Measurements from ENCODE around the gene SEPTIN1.

DNA sequence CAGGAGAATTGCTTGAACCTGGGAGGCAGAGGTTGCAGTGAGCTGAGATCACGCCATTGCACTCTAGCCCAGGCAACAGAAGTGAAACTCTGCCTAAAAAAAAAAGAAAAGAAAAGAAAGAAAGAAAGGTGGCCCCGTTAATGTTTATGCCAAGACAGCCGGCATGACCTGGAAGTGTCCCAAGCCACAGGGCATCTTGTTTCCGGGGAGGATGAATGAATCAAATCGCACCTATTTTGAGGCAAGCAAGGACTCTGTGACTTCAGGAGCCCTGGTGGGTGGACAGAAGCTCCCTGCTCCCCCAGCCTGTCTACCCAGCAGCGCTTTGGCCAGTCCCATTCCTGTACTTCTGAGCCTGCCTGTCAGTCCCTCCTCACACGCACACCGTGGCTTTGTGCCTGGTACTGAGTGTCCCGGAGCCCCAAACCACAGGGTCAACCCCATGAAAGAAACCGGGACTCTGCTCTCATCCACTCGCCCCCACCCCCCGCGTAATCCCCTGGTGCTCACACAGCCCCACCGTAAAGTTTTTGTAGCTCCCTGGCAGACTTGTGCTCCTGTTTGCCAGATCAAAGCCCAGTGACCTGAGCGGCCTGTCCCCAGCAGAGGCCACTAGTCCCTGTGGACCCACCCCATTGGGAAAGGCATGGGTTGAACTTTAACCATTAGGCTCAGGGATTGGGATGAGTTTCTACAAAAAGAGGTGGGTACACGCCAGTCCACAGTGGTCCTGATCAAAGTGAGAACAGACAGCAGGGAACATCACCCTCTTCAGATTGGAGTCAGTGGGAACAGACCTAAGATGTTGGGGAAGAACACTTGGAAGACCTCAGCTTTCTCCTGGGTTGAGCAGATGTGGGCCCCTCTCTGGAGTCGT lies 46.5 kb downstream of the SEPTIN1 start:
- no peak for TF ChIP-seq CTCF (IDR thresholded peaks at IDR 0.05)
- no peak for TF ChIP-seq POLR2A (IDR thresholded peaks at IDR 0.05)
